ENCODE data around the gene KRT7.
"Not testable (repeated sequence)": the region's sequence is repeated elsewhere in the genome, so short reads cannot be mapped to it uniquely, and the experiment has no call there.

The KRT7 gene

GRCh38 chr12:52285172-52285745, 52.2 kb downstream of the KRT7 start:
- TF ChIP-seq CTCF (conservative IDR thresholded peaks at IDR 0.05): no peak

GRCh38 chr12:52285851-52286530, 52.9 kb downstream of the KRT7 start:
- TF ChIP-seq CTCF (conservative IDR thresholded peaks at IDR 0.05): no peak
- H3K27ac ChIP-seq: no peak overlapping the region

More at GRCh38 chr12:52285172-52285745, 52.2 kb downstream of the KRT7 start:
- H3K27ac ChIP-seq: no peak overlapping the region

- not testable (repeated sequence) for H3K27ac ChIP-seq
- peak; percentile 15; the same call in 1 of the 2 replicates for TF ChIP-seq CTCF (conservative IDR thresholded peaks at IDR 0.05)
These were observed 54.1 kb downstream of the KRT7 start for GRCh38 chr12:52286857-52287785.

GRCh38 chr12:52287816-52288805, 55.1 kb downstream of the KRT7 start:
- H3K27ac ChIP-seq: not testable (repeated sequence)

- not testable (repeated sequence) for H3K27ac ChIP-seq
These were observed 57.6 kb downstream of the KRT7 start for GRCh38 chr12:52290483-52291134.

- H3K27ac ChIP-seq: no peak within 1 kb of the TSS
- no peak for TF ChIP-seq CTCF (conservative IDR thresholded peaks at IDR 0.05)
These were observed 58.4 kb downstream of the KRT7 start, which contains the start of gene KRT81 for GRCh38 chr12:52291267-52291935. KRT81 (minus strand) TSS chr12:52291534; CDS start chr12:52291465, 69 bp downstream.

- no peak overlapping the region for H3K27ac ChIP-seq
- no peak for TF ChIP-seq CTCF (conservative IDR thresholded peaks at IDR 0.05)
These were observed 60.9 kb downstream of the KRT7 start for GRCh38 chr12:52293926-52294325.

Measured in VCaP (cell line).